Panc1 (cell line): ENCODE results near the gene MED12L. TPM values are rescaled to one million over a fixed set of nuclear protein-coding genes. Genes with fewer than 3 reads are reported as not detected.

Experiments used
- ATAC-seq: fragments of 200-7000 bp; cut with Tn5 transposase; 2 replicates; pipeline ENCODE4 v1.9.1; 2020; ENCODE audit warnings: mild to moderate bottlenecking, moderate library complexity
- Bru-seq: library from RNA; stranded (reverse); fragments of 400-500 nt; gene quantifications from one replicate; lab custom pipeline; 2021; lab: Mats Ljungman, UMichigan
- BruChase-seq, 2 experiments: library from RNA; stranded (reverse); fragments of 400-500 nt; gene quantifications; one replicate each; lab custom pipeline; 2021; lab: Mats Ljungman, UMichigan
- BruUV-seq: library from RNA; stranded (reverse); fragments of 400-500 nt; replicated peaks from 2 replicates; lab custom pipeline; 2021; lab: Mats Ljungman, UMichigan
- CTCF ChIA-PET: fragments of 300-600 bp; sonication (Branson Sonifier 250); formaldehyde crosslinking; loops from one replicate; lab custom pipeline; 2022; ENCODE audit warnings: antibody characterized with exemption; lab: Charles Lee
- POLR2A ChIA-PET: fragments of 300-600 bp; sonication (Branson Sonifier 250); formaldehyde crosslinking; loops from one replicate; lab custom pipeline; 2022; ENCODE audit warnings: antibody characterized with exemption; lab: Charles Lee
- DNase-seq: peaks from one replicate; pipeline ENCODE4 v3.0.0-alpha.2; 2010; ENCODE audit warnings: low read depth, low spot score
- H3K27ac ChIP-seq: 2 replicates; pipeline ENCODE4 v1.5.1; 2011; ENCODE audit warnings: mild to moderate bottlenecking, low read length, inconsistent platforms
- H3K27me3 ChIP-seq: fragments of 200-500 bp; sonication (Bioruptor generic); 2 replicates; pipeline ENCODE4 v1.6.0; 2014; ENCODE audit warnings: low read length, inconsistent platforms; ENCODE audit not compliant: control insufficient read depth, insufficient read depth
- H3K36me3 ChIP-seq: fragments of 200-500 bp; sonication (Bioruptor generic); 2 replicates; pipeline ENCODE4 v1.5.1; 2014; ENCODE audit warnings: inconsistent platforms, mild to moderate bottlenecking, low read length, moderate library complexity; ENCODE audit not compliant: control insufficient read depth, insufficient read depth
- H3K4me1 ChIP-seq: 2 replicates; pipeline ENCODE4 v1.5.1; 2011; ENCODE audit warnings: inconsistent platforms, mild to moderate bottlenecking, low read length, moderate library complexity; ENCODE audit not compliant: control insufficient read depth, insufficient read depth
- H3K4me3 ChIP-seq, 2 experiments: 2 replicates each; pipeline ENCODE4 v1.5.1; 2011 to 2012; ENCODE audit warnings: low read depth in 2 of 2, low read length in 2 of 2, mild to moderate bottlenecking in 2 of 2, inconsistent platforms in 1 of 2, moderate library complexity in 1 of 2
- H3K9me3 ChIP-seq: fragments of 200-500 bp; sonication (Bioruptor generic); 2 replicates; pipeline ENCODE4 v1.5.1; 2014; ENCODE audit warnings: low read depth, mild to moderate bottlenecking, inconsistent platforms, low read length, moderate library complexity; ENCODE audit not compliant: control insufficient read depth, insufficient read depth
- TCF7L2 ChIP-seq: IDR thresholded peaks from 2 replicates; pipeline ENCODE4 v1.6.1; 2011; ENCODE audit warnings: mild to moderate bottlenecking, low read depth, low read length, inconsistent platforms
- in situ Hi-C: cut with HindIII; loops from 2 replicates; pipeline ENCODE4 v1.10.0; 2016; ENCODE audit warnings: low sequenced_read_pairs, low pct_unique_long_range_greater_than_20kb
- intact Hi-C: fragments of 100-400 bp; cut with micrococcal nuclease; formaldehyde crosslinking; loops from one replicate; pipeline ENCODE4 v1.10.0; 2022; ENCODE audit not compliant: unreplicated experiment
- long read RNA-seq: library from polyadenylated mRNA; unstranded; transcript quantifications from one replicate; pipeline ENCODE4 v2.0.0, GENCODE V29; 2021; ENCODE audit not compliant: unreplicated experiment
- polyA plus RNA-seq: library from polyadenylated mRNA; unstranded; fragments of >200 nt; gene quantifications from one replicate; pipeline ENCODE4 v1.2.1, GENCODE V29; 2012; ENCODE audit warnings: missing spikeins; ENCODE audit not compliant: insufficient read length
- total RNA-seq: library from RNA; stranded (reverse); gene quantifications from one replicate; pipeline ENCODE4 v1.2.1, GENCODE V29; 2021; ENCODE audit not compliant: unreplicated experiment
- TF ChIP-seq, protein P1 (sequence below), 2 experiments: IDR thresholded peaks; 2 replicates each; pipeline ENCODE4 v1.6.1; 2011 to 2012; ENCODE audit warnings: low read depth in 2 of 2, control low read depth in 1 of 2, low read length in 1 of 2, mild to moderate bottlenecking in 1 of 2, moderate library complexity in 1 of 2; ENCODE audit not compliant: insufficient read depth in 1 of 2
- TF ChIP-seq, protein P2 (sequence below): fragments of 450-650 bp; IDR thresholded peaks from 2 replicates; pipeline ENCODE4 v1.5.1; 2017; ENCODE audit warnings: mild to moderate bottlenecking

Gene MED12L, protein sequence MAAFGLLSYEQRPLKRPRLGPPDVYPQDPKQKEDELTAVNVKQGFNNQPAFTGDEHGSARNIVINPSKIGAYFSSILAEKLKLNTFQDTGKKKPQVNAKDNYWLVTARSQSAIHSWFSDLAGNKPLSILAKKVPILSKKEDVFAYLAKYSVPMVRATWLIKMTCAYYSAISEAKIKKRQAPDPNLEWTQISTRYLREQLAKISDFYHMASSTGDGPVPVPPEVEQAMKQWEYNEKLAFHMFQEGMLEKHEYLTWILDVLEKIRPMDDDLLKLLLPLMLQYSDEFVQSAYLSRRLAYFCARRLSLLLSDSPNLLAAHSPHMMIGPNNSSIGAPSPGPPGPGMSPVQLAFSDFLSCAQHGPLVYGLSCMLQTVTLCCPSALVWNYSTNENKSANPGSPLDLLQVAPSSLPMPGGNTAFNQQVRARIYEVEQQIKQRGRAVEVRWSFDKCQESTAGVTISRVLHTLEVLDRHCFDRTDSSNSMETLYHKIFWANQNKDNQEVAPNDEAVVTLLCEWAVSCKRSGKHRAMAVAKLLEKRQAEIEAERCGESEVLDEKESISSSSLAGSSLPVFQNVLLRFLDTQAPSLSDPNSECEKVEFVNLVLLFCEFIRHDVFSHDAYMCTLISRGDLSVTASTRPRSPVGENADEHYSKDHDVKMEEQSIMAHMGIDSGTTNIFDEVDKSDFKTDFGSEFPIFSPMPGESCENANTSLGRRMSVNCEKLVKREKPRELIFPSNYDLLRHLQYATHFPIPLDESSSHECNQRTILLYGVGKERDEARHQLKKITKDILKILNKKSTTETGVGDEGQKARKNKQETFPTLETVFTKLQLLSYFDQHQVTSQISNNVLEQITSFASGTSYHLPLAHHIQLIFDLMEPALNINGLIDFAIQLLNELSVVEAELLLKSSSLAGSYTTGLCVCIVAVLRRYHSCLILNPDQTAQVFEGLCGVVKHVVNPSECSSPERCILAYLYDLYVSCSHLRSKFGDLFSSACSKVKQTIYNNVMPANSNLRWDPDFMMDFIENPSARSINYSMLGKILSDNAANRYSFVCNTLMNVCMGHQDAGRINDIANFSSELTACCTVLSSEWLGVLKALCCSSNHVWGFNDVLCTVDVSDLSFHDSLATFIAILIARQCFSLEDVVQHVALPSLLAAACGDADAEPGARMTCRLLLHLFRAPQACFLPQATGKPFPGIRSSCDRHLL (N-terminal part only)
- total RNA-seq (2.8 TPM), Bru-seq, nascent RNA (percentile 48 among the genes with signal in this experiment), BruChase-seq, experiment 1, labeled RNA remaining after a 2-hour chase (percentile 44 among the genes with signal in this experiment), BruChase-seq, experiment 2, labeled RNA remaining after a 6-hour chase (percentile 40 among the genes with signal in this experiment)
- 1.4 TPM for polyA plus RNA-seq
- long read RNA-seq, partial matches to known transcripts: 2 of 5 reads
- long read RNA-seq, other reads (novel, unspliced or antisense): 3 of 5 reads

DNA sequence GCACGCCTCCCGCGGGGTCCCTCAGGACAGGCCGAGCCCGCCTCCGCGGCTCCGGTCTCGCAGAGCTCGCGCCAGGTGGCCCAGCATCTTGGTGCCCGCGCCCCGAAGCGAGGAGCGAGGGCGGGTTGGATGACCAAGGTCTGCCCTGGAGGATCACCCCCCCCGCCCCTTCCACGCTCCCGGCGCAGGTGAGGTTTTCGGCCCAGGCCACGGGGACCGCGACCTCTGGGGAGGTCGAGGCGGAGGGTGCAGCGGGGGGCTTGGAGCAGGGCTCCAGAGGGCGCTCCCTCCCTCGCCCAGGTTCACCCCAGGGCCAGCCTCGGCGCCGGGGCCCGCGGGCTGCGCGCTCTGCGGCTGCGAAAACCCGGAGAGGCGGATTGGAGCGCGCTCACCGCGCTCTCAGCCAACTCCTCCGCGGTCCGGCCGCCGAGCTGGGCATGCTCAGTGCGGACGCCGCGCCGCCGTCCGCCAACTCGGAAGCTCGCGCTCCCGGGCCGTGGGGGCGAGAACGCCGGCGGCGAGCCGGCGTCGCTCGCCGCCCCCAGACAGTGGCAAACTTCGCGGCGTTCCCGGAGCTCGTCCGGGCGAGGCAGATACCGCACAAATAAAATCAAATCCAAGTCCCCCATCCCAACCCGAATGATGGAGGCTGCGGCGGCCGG lies at the start of gene MED12L:
TSS of gene MED12L (plus strand) at position 438 of the 662 bp plus-strand sequence. CDS start 1,263 bp downstream, outside the sequence.
- ChIA-PET CTCF (interaction anchor here (0.6 to 1.4 kb wide), 3 partner anchors 8 to 230 kb away, joined by 3 to 4 read pairs (median 3); no protein-coding TSS in a partner anchor), POLR2A (interaction anchor here (0.6 kb wide), 1 partner anchor 18 kb away, joined by 3 read pairs; no protein-coding TSS in a partner anchor)
- Histone ChIP-seq H3K4me3 (peak within 1 kb of the TSS; percentile 56 to 65), H3K4me1 (no peaks in the 10 kb centered on the region; the same call in 1 of the 2 replicates), H3K27ac (no peak within 1 kb of the TSS), H3K27me3 (peaks cover 28% of the 10 kb centered on the region), H3K36me3 (no peaks in the 10 kb centered on the region; the same call in 1 of the 2 replicates), H3K9me3 (no peaks in the 10 kb centered on the region)
- in situ Hi-C loops: no loop called here
- TF ChIP-seq, protein P1, sequence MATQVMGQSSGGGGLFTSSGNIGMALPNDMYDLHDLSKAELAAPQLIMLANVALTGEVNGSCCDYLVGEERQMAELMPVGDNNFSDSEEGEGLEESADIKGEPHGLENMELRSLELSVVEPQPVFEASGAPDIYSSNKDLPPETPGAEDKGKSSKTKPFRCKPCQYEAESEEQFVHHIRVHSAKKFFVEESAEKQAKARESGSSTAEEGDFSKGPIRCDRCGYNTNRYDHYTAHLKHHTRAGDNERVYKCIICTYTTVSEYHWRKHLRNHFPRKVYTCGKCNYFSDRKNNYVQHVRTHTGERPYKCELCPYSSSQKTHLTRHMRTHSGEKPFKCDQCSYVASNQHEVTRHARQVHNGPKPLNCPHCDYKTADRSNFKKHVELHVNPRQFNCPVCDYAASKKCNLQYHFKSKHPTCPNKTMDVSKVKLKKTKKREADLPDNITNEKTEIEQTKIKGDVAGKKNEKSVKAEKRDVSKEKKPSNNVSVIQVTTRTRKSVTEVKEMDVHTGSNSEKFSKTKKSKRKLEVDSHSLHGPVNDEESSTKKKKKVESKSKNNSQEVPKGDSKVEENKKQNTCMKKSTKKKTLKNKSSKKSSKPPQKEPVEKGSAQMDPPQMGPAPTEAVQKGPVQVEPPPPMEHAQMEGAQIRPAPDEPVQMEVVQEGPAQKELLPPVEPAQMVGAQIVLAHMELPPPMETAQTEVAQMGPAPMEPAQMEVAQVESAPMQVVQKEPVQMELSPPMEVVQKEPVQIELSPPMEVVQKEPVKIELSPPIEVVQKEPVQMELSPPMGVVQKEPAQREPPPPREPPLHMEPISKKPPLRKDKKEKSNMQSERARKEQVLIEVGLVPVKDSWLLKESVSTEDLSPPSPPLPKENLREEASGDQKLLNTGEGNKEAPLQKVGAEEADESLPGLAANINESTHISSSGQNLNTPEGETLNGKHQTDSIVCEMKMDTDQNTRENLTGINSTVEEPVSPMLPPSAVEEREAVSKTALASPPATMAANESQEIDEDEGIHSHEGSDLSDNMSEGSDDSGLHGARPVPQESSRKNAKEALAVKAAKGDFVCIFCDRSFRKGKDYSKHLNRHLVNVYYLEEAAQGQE (IDR thresholded peaks at IDR 0.05; ENCODE audit: insufficient read depth in 1 of 2, low read depth in 2 of 2, low read length in 1 of 2): no peak
- TF ChIP-seq, protein P2, sequence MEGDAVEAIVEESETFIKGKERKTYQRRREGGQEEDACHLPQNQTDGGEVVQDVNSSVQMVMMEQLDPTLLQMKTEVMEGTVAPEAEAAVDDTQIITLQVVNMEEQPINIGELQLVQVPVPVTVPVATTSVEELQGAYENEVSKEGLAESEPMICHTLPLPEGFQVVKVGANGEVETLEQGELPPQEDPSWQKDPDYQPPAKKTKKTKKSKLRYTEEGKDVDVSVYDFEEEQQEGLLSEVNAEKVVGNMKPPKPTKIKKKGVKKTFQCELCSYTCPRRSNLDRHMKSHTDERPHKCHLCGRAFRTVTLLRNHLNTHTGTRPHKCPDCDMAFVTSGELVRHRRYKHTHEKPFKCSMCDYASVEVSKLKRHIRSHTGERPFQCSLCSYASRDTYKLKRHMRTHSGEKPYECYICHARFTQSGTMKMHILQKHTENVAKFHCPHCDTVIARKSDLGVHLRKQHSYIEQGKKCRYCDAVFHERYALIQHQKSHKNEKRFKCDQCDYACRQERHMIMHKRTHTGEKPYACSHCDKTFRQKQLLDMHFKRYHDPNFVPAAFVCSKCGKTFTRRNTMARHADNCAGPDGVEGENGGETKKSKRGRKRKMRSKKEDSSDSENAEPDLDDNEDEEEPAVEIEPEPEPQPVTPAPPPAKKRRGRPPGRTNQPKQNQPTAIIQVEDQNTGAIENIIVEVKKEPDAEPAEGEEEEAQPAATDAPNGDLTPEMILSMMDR: peak; percentile 22; the same call in 1 of the 2 replicates
- TF ChIP-seq TCF7L2: no peak
- DNase-seq (no peak), ATAC-seq (peak; percentile 88)
- intact Hi-C loops: loop anchor here (10.0 kb wide), 1 partner anchor 361 kb away; no protein-coding TSS in a partner anchor
- no TSS peak for BruUV-seq
